GM21515 (cell line): ENCODE data around the gene TEAD1.

ENCODE experiments used
- ATAC-seq: cut with Tn5 transposase; IDR thresholded peaks from one replicate; pipeline ENCODE4 v1.9.1; 2021; ENCODE audit not compliant: unreplicated experiment

TEAD1 gene

GRCh38 chr11:12673924-12674570 lies at the start of gene TEAD1:
TSS of gene TEAD1 (plus strand) at chr11:12674421.
- peak; percentile 69 for ATAC-seq

- no peak for ATAC-seq
Observed at GRCh38 chr11:12624595-12624994, 49.6 kb upstream of the TEAD1 start.

GRCh38 chr11:12625438-12626071 lies 48.7 kb upstream of the TEAD1 start:
- no peak for ATAC-seq

- ATAC-seq = no peak
Observed at GRCh38 chr11:12626616-12627015, 47.6 kb upstream of the TEAD1 start.

DNA sequence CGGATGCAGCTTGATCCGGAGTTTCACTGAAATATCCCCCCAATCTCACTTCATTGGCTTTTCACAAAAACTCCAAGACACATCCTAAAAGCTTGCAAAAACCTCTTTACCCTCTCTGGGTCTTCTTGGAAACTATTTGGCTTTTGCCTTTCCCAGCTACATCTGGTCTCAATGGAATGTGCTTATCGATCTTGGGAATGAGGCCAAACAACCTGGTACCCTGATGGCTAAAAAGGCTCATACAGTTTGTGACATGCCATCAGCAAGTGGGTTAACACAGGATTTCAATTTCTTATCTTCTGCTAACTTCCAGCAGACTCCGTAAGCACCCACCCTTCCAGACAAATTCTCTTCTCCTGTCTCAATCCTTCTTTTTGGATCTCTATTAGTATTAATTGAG lies 45.9 kb upstream of the TEAD1 start:
- ATAC-seq = no peak

- no peak for ATAC-seq
Observed at GRCh38 chr11:12629601-12630313, 44.5 kb upstream of the TEAD1 start.

- ATAC-seq = no peak
Observed at GRCh38 chr11:12631651-12632050, 42.6 kb upstream of the TEAD1 start.

DNA sequence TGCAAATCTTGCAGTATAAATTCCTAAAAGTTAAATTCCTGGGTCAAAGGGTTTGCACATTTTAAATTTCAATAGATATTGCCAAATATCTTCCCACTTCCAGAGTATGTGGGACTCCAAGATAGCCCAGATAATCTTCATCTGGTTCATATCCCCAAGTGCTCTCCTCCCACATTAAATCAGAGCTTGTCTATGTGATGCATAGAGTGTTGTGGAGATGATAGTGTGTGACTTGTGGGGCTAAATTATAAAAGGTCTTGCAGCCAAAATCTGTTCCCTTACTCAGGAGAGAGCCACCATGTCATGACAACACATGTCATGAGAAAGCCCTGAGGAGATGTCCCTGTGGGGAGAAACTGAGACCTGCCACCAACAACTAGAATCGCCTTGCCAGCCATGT lies 39.9 kb upstream of the TEAD1 start:
- ATAC-seq = no peak

- no peak for ATAC-seq
Observed at GRCh38 chr11:12636871-12637410, 37.3 kb upstream of the TEAD1 start.

GRCh38 chr11:12639388-12639787 lies 34.8 kb upstream of the TEAD1 start:
- no peak for ATAC-seq

DNA sequence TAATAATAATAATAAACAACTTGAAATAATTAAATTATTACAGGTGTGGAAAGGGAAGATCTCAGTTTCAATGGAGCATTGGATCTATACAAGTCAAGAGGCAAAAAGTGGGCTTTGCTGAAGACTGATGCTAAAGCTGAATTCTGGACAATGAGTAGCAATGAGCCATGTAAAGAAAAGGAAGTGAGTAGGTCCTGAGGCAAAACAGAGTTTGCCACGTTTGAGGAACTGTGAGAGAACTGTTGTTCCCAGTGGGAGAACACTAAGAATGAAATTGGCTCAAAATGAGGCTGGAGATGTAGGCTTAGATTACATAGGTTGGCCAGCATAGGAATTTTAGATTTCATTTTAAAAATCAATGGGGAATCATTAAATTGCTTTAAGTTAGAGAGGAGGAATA lies 33.9 kb upstream of the TEAD1 start:
- no peak for ATAC-seq

GRCh38 chr11:12640926-12641849 lies 33.0 kb upstream of the TEAD1 start:
- ATAC-seq = no peak

- ATAC-seq = no peak
Observed at GRCh38 chr11:12642040-12642439, 32.2 kb upstream of the TEAD1 start.

GRCh38 chr11:12642806-12643428 lies 31.3 kb upstream of the TEAD1 start:
- ATAC-seq = no peak

GRCh38 chr11:12646478-12646877 lies 27.7 kb upstream of the TEAD1 start:
- ATAC-seq = no peak

- no peak for ATAC-seq
Observed at GRCh38 chr11:12653729-12654128, 20.5 kb upstream of the TEAD1 start.

DNA sequence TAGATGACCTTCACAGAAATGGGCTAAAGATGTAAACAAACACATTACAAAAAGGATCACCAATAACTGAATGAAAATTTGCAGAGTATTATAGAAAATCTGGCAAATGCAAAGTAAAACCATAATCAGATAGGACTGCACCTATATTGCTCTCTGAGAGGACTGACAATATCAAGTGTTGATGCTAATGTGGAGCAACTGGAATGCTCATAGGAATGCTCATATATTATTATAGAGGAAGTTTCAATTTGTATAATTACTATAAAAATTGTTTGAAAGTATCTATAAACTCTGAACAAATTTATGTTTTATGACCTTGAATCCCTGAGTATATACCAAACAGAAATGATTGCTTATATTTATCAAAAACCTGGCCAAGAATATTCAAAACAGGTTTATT lies 18.4 kb upstream of the TEAD1 start:
- no peak for ATAC-seq

- ATAC-seq = no peak
Observed at GRCh38 chr11:12657336-12657735, 16.9 kb upstream of the TEAD1 start.

GRCh38 chr11:12657981-12658380 lies 16.2 kb upstream of the TEAD1 start:
- ATAC-seq = no peak

DNA sequence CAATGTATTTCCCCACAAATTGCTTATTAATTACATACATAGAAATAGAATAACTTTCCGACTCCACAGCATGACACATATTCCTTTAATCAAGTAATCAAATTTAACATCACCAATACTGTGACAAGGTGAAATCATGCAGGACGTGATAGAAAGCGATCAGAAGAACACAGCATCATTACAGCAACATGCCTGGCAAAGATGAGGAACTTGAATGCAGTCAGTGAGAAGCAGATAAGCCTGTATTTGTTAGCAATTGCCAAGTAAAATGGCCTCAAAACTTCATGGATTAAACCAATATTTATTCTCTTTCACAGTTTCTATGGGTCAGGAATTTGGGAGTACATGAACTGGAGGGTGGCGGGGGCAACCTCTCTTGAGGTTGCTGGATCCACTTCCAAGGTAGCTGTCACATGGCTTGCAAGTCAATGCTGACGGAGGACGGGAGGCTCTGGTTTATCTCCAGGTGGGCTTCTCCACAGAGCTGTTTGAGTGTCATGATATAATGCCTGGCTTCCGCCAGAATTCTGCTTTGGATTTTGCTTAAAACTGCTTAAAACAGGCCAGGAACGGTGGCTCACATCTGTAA lies 12.0 kb upstream of the TEAD1 start:
- ATAC-seq = no peak
